OCI-LY1 (cell line): ENCODE measurements around the gene ATAD5.

Experiments
- H2AFZ ChIP-seq: fragments of 200-600 bp; sonication (generic), shearing (Covaris generic); 2 replicates; pipeline ENCODE4 v1.6.0; 2014; ENCODE audit warnings: antibody characterized with exemption, mild to moderate bottlenecking, low read length
- H3F3A ChIP-seq: fragments of 200-600 bp; sonication (generic), shearing (Covaris generic); 2 replicates; pipeline ENCODE4 v1.6.0; 2014; ENCODE audit warnings: mild to moderate bottlenecking, antibody characterized with exemption, low read length, moderate library complexity; ENCODE audit not compliant: insufficient read depth
- H3K27ac ChIP-seq: fragments of 200-600 bp; sonication (generic); 2 replicates; pipeline ENCODE4 v1.5.1; 2014; ENCODE audit warnings: low read length, mixed run types, mild to moderate bottlenecking, low read depth; ENCODE audit not compliant: poor library complexity, severe bottlenecking
- H3K27me3 ChIP-seq: fragments of 200-600 bp; sonication (generic); 2 replicates; pipeline ENCODE4 v1.6.0; 2014; ENCODE audit warnings: antibody characterized with exemption, mild to moderate bottlenecking, low read length, moderate library complexity; ENCODE audit not compliant: insufficient read depth
- H3K36me3 ChIP-seq: fragments of 200-600 bp; sonication (generic); 2 replicates; pipeline ENCODE4 v1.6.1; 2014; ENCODE audit warnings: mild to moderate bottlenecking, antibody characterized with exemption, low read length, moderate library complexity, mixed read lengths; ENCODE audit not compliant: insufficient read depth
- H3K4me1 ChIP-seq: fragments of 200-600 bp; sonication (generic); 2 replicates; pipeline ENCODE4 v1.5.1; 2014; ENCODE audit warnings: mild to moderate bottlenecking, low read length, moderate library complexity; ENCODE audit not compliant: insufficient read depth, severe bottlenecking
- H3K4me2 ChIP-seq: fragments of 200-600 bp; sonication (generic), shearing (Covaris generic); 2 replicates; pipeline ENCODE4 v1.6.1; 2014; ENCODE audit warnings: low read length
- H3K4me3 ChIP-seq: fragments of 200-600 bp; sonication (generic); 2 replicates; pipeline ENCODE4 v1.5.1; 2014; ENCODE audit warnings: low read length, low read depth, mild to moderate bottlenecking, mixed read lengths; ENCODE audit not compliant: poor library complexity, severe bottlenecking
- H3K79me2 ChIP-seq: fragments of 200-600 bp; shearing (Covaris generic); 2 replicates; pipeline ENCODE4 v1.6.1; 2016; ENCODE audit warnings: mixed run types, low read length, mixed read lengths; ENCODE audit not compliant: insufficient read depth
- H3K9ac ChIP-seq: fragments of 200-600 bp; sonication (generic), shearing (Covaris generic); 2 replicates; pipeline ENCODE4 v1.6.1; 2014; ENCODE audit warnings: mild to moderate bottlenecking, low read length, mixed read lengths
- H3K9me2 ChIP-seq: fragments of 200-600 bp; sonication (generic), shearing (Covaris generic); 2 replicates; pipeline ENCODE4 v1.6.1; 2014; ENCODE audit warnings: low read depth, mild to moderate bottlenecking, low read length, mixed read lengths
- H3K9me3 ChIP-seq: fragments of 200-600 bp; shearing (Covaris generic); 2 replicates; pipeline ENCODE4 v1.6.1; 2014; ENCODE audit warnings: low read length, mixed read lengths
- H4K20me1 ChIP-seq: fragments of 200-600 bp; sonication (generic), shearing (Covaris generic); 2 replicates; pipeline ENCODE4 v1.6.0; 2016; ENCODE audit warnings: mild to moderate bottlenecking, low read length; ENCODE audit not compliant: insufficient read depth
- CTCF ChIP-seq: fragments of 200-600 bp; sonication (generic), shearing (Covaris generic); IDR thresholded peaks from 2 replicates; pipeline ENCODE4 v1.5.1; 2017; ENCODE audit warnings: mild to moderate bottlenecking, antibody characterized with exemption, low read length, moderate library complexity, mixed read lengths
- EZH2 ChIP-seq: fragments of 200-600 bp; sonication (generic), shearing (Covaris generic); IDR thresholded peaks from 2 replicates; pipeline ENCODE4 v1.8.0; 2017; ENCODE audit warnings: borderline replicate concordance, mixed run types, mild to moderate bottlenecking, antibody characterized with exemption, low read length, moderate library complexity, mixed read lengths

Gene ATAD5

DNA sequence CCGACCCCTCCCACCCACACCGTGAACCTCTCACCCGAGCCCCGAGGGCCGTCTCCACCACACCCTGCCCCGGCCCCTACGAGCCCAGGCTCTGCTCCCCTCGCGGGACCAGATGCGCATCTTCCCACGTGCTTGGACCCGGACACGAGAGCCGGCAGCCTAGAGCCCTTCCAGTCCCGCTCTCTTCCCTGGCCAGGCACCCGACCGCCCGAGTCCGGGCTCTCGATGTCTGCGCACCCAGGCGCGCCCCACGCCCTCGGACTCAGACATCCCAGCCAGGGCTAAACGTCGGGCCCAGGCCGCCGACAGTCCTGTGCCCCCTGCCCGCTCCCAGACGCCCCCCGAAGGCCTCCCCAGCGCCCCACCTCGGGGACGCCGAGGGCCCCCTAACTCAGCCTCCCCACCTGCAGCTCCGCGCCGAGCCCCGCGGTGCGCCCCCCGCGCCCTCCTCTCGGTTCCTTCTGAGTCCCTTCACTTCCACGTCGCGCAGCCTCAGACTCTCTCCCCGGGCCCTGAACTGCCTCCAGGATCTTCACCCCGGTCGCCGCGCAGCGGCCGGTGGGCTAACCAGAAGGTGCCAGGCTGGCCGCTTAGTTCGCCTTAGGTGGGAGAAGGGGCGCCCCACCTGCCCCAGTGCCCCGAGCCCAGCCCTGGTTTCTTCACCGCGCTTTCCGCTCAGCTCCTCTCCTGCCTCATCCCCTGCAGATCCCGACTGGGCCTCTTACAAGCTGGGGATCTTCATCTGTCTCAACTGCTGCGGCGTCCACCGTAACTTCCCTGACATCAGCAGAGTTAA lies 90.7 kb downstream of the ATAD5 start:
- no peak overlapping the region for H2AFZ ChIP-seq
- H3F3A ChIP-seq, result no peaks in the 10 kb centered on the region
- no peaks in the 10 kb centered on the region for H3K9me2 ChIP-seq
- H3K36me3 ChIP-seq, result no peaks in the 10 kb centered on the region
- TF ChIP-seq EZH2 (no peak), CTCF (no peak)
- H3K4me1 ChIP-seq, result peaks cover 19% of the 10 kb centered on the region
- H4K20me1 ChIP-seq, result no peaks in the 10 kb centered on the region
- no peaks in the 10 kb centered on the region for H3K79me2 ChIP-seq
- H3K27me3 ChIP-seq, result no peaks in the 10 kb centered on the region
- H3K4me3 ChIP-seq, result peak overlapping the region; percentile 64
- H3K27ac ChIP-seq, result no peak overlapping the region
- H3K4me2 ChIP-seq, result peak overlapping the region; percentile 90
- no peaks in the 10 kb centered on the region for H3K9me3 ChIP-seq
- H3K9ac ChIP-seq, result peak overlapping the region; percentile 48

- H3K27ac ChIP-seq, result no peak overlapping the region
Measured at GRCh38 chr17:30924341-30924740, 92.6 kb downstream of the ATAD5 start.

GRCh38 chr17:30926516-30926915 lies 94.8 kb downstream of the ATAD5 start:
- no peaks in the 10 kb centered on the region for H3K9me3 ChIP-seq
- H3K4me3 ChIP-seq, result no peak overlapping the region
- no peaks in the 10 kb centered on the region for H3K9me2 ChIP-seq
- no peak overlapping the region for H3K9ac ChIP-seq
- TF ChIP-seq EZH2 (no peak), CTCF (no peak)
- no peaks in the 10 kb centered on the region for H3K79me2 ChIP-seq
- no peak overlapping the region for H2AFZ ChIP-seq
- no peak overlapping the region for H3K27ac ChIP-seq
- no peak overlapping the region for H3K4me2 ChIP-seq
- H3K4me1 ChIP-seq, result peaks cover 11% of the 10 kb centered on the region
- no peaks in the 10 kb centered on the region for H4K20me1 ChIP-seq
- peaks cover 5% of the 10 kb centered on the region; the same call in 1 of the 2 replicates for H3K36me3 ChIP-seq
- H3F3A ChIP-seq, result no peaks in the 10 kb centered on the region
- no peaks in the 10 kb centered on the region for H3K27me3 ChIP-seq

More at GRCh38 chr17:30924341-30924740, 92.6 kb downstream of the ATAD5 start:
- H3K79me2 ChIP-seq, result no peaks in the 10 kb centered on the region
- H3K36me3 ChIP-seq, result no peaks in the 10 kb centered on the region
- no peaks in the 10 kb centered on the region for H3F3A ChIP-seq
- H3K9ac ChIP-seq, result no peak overlapping the region
- TF ChIP-seq CTCF (no peak), EZH2 (no peak)
- H3K4me1 ChIP-seq, result peaks cover 19% of the 10 kb centered on the region
- H2AFZ ChIP-seq, result no peak overlapping the region
- H3K4me3 ChIP-seq, result no peak overlapping the region
- H3K27me3 ChIP-seq, result no peaks in the 10 kb centered on the region
- no peaks in the 10 kb centered on the region for H3K9me3 ChIP-seq
- H4K20me1 ChIP-seq, result no peaks in the 10 kb centered on the region
- no peaks in the 10 kb centered on the region for H3K9me2 ChIP-seq
- no peak overlapping the region for H3K4me2 ChIP-seq
